Activated naive CD8-positive, alpha-beta T cell (primary cell): ENCODE measurements around the gene ANKRD20A1.
"Not testable (repeated sequence)": the region's sequence is repeated elsewhere in the genome, so short reads cannot be mapped to it uniquely, and the experiment has no call there.

Experiments
- H3K27ac Mint-ChIP-seq: one replicate; pipeline ENCODE4 v1.8.0; 2021; ENCODE audit warnings: mixed read lengths
- H3K27me3 Mint-ChIP-seq: one replicate; pipeline ENCODE4 v1.8.0; 2021; ENCODE audit warnings: mixed read lengths
- H3K36me3 Mint-ChIP-seq: one replicate; pipeline ENCODE4 v1.8.0; 2021; ENCODE audit warnings: mixed read lengths
- H3K4me1 Mint-ChIP-seq: one replicate; pipeline ENCODE4 v1.8.0; 2021; ENCODE audit warnings: low read depth, mixed read lengths
- H3K4me3 Mint-ChIP-seq: one replicate; pipeline ENCODE4 v1.8.0; 2021; ENCODE audit warnings: mild to moderate bottlenecking, mixed read lengths
- H3K9me3 Mint-ChIP-seq: one replicate; pipeline ENCODE4 v1.8.0; 2021; ENCODE audit warnings: low read depth, mixed read lengths

Gene ANKRD20A1

DNA sequence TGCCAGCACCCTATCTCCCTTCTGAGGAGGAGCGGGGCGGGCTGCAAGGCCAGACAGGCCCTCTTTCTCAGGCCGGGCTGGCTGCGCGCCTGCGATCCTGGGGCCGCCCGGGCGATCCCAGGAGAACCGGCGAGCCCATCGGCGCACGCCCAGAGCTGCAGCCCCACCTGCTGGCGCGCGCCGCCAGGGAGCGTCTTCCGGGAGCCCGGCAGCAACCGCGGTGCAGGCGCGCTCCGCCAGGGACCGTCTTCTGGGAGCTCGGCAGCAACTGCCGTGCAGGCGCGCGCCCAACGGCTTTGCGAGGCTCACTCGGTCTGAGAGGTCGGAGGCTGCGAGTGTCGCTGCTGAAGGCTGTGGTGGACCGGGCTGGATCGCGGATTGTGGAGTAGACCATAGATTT, at the start of gene ANKRD20A1:
TSS of gene ANKRD20A1 (plus strand) at position 61 of the 400 bp plus-strand sequence. CDS start 496 bp downstream, outside the sequence.
- H3K4me3 Mint-ChIP-seq, H3K4me1 Mint-ChIP-seq, H3K36me3 Mint-ChIP-seq, H3K27me3 Mint-ChIP-seq, H3K27ac Mint-ChIP-seq, H3K9me3 Mint-ChIP-seq: not testable (repeated sequence)

DNA sequence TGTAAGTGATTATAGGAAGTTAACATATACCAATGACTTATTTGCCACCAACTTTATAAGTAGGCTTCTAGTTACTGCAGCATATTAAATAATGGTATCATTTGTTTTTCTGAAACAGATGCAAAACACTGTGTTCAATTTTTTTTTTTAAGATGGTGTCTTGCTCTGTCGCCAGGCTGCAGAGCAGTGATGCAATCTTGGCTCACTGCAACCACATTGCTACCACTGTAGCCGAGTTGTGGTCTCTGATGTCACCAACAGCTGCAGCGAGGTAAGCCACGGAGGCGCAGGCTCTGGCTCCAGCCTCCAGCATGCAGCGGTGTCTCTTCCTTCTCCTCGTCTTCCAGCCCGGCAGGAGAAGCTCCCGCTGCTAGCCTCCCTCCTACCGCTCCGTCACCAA, 26.6 kb upstream of the ANKRD20A1 start:
- not testable (repeated sequence) for H3K27me3 Mint-ChIP-seq, H3K27ac Mint-ChIP-seq, H3K4me3 Mint-ChIP-seq, H3K4me1 Mint-ChIP-seq, H3K36me3 Mint-ChIP-seq, H3K9me3 Mint-ChIP-seq
